ENCODE data around the gene COL15A1.

- TF ChIP-seq POLR2A (IDR thresholded peaks at IDR 0.05; ENCODE audit: extremely low read depth, insufficient read length) (no peak), CTCF (IDR thresholded peaks at IDR 0.05; ENCODE audit: low read depth, low read length) (no peak), MAX (IDR thresholded peaks at IDR 0.05; ENCODE audit: low read depth, low read length) (no peak)
Observed at GRCh38 chr9:98896632-98897031, 47.1 kb upstream of the COL15A1 start.
